IMR-90 (cell line): ENCODE measurements around the gene PLXNA3. TPM values are rescaled to one million over a fixed set of nuclear protein-coding genes. Genes with fewer than 3 reads are reported as not detected.

ENCODE experiments used
- ATAC-seq: fragments of 200-7000 bp; cut with Tn5 transposase; 2 replicates; pipeline ENCODE4 v1.9.1; 2020; ENCODE audit warnings: low read depth, mild to moderate bottlenecking, moderate library complexity
- BruUV-seq: library from RNA; stranded (reverse); fragments of 400-500 nt; replicated peaks from 2 replicates; lab custom pipeline; 2021; lab: Mats Ljungman, UMichigan
- CTCF ChIA-PET: fragments of 300-600 bp; formaldehyde crosslinking; extraction: SDS; loops from one replicate; lab custom pipeline; 2021; ENCODE audit warnings: antibody characterized with exemption; lab: Yijun Ruan, JAX
- POLR2A ChIA-PET: fragments of 300-600 bp; sonication (Branson Sonifier 250); formaldehyde crosslinking; loops from one replicate; lab custom pipeline; 2022; ENCODE audit warnings: antibody characterized with exemption; ENCODE audit not compliant: unreplicated experiment; lab: Charles Lee
- DNase-seq: peaks from one replicate; pipeline ENCODE4 v3.0.0; 2013
- H2AFZ ChIP-seq: replicated peaks from 2 replicates; pipeline ENCODE3; 2013; ENCODE audit warnings: low read length, mild to moderate bottlenecking; ENCODE audit not compliant: poor library complexity
- H2AK5ac ChIP-seq: 2 replicates; pipeline ENCODE4 v1.6.1; 2013; ENCODE audit warnings: low read depth, low read length, inconsistent platforms
- H2AK9ac ChIP-seq: replicated peaks from 2 replicates; pipeline ENCODE3; 2013; ENCODE audit warnings: mild to moderate bottlenecking, low read depth, low read length, moderate library complexity; ENCODE audit not compliant: poor library complexity
- H2BK120ac ChIP-seq: 2 replicates; pipeline ENCODE4 v1.6.1; 2013; ENCODE audit warnings: low read depth, low read length, inconsistent platforms
- H2BK15ac ChIP-seq: 3 replicates; pipeline ENCODE4 v1.6.1; 2013; ENCODE audit warnings: low read depth, low read length, inconsistent platforms
- H2BK20ac ChIP-seq: 2 replicates; pipeline ENCODE4 v1.6.1; 2013; ENCODE audit warnings: low read depth, mild to moderate bottlenecking, inconsistent platforms, low read length, moderate library complexity
- H2BK5ac ChIP-seq: 2 replicates; pipeline ENCODE4 v1.6.1; 2013; ENCODE audit warnings: mild to moderate bottlenecking, low read depth, low read length, inconsistent platforms; ENCODE audit not compliant: poor library complexity, severe bottlenecking
- H3K14ac ChIP-seq: replicated peaks from 2 replicates; pipeline ENCODE4 v1.6.1; 2013; ENCODE audit warnings: low read depth, low read length, inconsistent platforms
- H3K18ac ChIP-seq: 2 replicates; pipeline ENCODE4 v1.6.1; 2013; ENCODE audit warnings: low read depth, low read length, control low read depth
- H3K23ac ChIP-seq: 2 replicates; pipeline ENCODE4 v1.6.1; 2013; ENCODE audit warnings: low read depth, low read length, inconsistent platforms
- H3K27ac ChIP-seq: 2 replicates; pipeline ENCODE4 v1.5.1; 2013; ENCODE audit warnings: mild to moderate bottlenecking, control low read depth, low read length; ENCODE audit not compliant: insufficient read depth
- H3K27me3 ChIP-seq: 2 replicates; pipeline ENCODE4 v1.6.1; 2013; ENCODE audit warnings: low read length; ENCODE audit not compliant: control insufficient read depth, insufficient read depth
- H3K36me3 ChIP-seq: 2 replicates; pipeline ENCODE4 v1.6.1; 2013; ENCODE audit warnings: low read length, mixed read lengths; ENCODE audit not compliant: control insufficient read depth, insufficient read depth
- H3K4ac ChIP-seq: 2 replicates; pipeline ENCODE4 v1.6.1; 2013; ENCODE audit warnings: low read depth, low read length, inconsistent platforms
- H3K4me1 ChIP-seq: 2 replicates; pipeline ENCODE4 v1.6.1; 2013; ENCODE audit warnings: low read length, mixed read lengths; ENCODE audit not compliant: control insufficient read depth, insufficient read depth
- H3K4me2 ChIP-seq: 2 replicates; pipeline ENCODE4 v1.6.1; 2013; ENCODE audit warnings: low read depth, mild to moderate bottlenecking, control low read depth, low read length, moderate library complexity
- H3K4me3 ChIP-seq: 2 replicates; pipeline ENCODE4 v1.5.1; 2013; ENCODE audit warnings: low read depth, mild to moderate bottlenecking, control low read depth, low read length, moderate library complexity; ENCODE audit not compliant: insufficient read depth
- H3K56ac ChIP-seq: 2 replicates; pipeline ENCODE4 v1.6.1; 2013; ENCODE audit warnings: low read length, inconsistent platforms; ENCODE audit not compliant: insufficient read depth; ENCODE audit errors: extremely low read depth
- H3K79me1 ChIP-seq, 2 experiments: 2 replicates each; pipeline ENCODE4 v1.6.1; 2013; ENCODE audit warnings: low read length in 2 of 2, inconsistent platforms in 1 of 2, low read depth in 1 of 2
- H3K9ac ChIP-seq: 2 replicates; pipeline ENCODE4 v1.6.1; 2013; ENCODE audit warnings: low read depth, low read length, control low read depth
- H3K9me1 ChIP-seq: 2 replicates; pipeline ENCODE4 v1.6.1; 2013; ENCODE audit warnings: low read length, inconsistent platforms; ENCODE audit not compliant: insufficient read depth
- H3K9me3 ChIP-seq: 2 replicates; pipeline ENCODE4 v1.6.1; 2013; ENCODE audit warnings: low read length; ENCODE audit not compliant: control insufficient read depth, insufficient read depth
- H4K20me1 ChIP-seq: 2 replicates; pipeline ENCODE4 v1.6.1; 2013; ENCODE audit warnings: low read length, inconsistent platforms; ENCODE audit not compliant: insufficient read depth
- H4K5ac ChIP-seq: 2 replicates; pipeline ENCODE4 v1.6.1; 2013; ENCODE audit warnings: mild to moderate bottlenecking, low read depth, low read length, control low read depth
- H4K8ac ChIP-seq, 2 experiments: 2 replicates each; pipeline ENCODE4 v1.6.1; 2013; ENCODE audit warnings: low read depth in 2 of 2, low read length in 2 of 2, control low read depth in 1 of 2, inconsistent platforms in 1 of 2
- H4K91ac ChIP-seq: 2 replicates; pipeline ENCODE4 v1.6.1; 2013; ENCODE audit warnings: low read depth, low read length, inconsistent platforms; ENCODE audit not compliant: insufficient read depth
- BHLHE40 ChIP-seq: fragments of 150-350 bp; IDR thresholded peaks from 2 replicates; pipeline ENCODE4 v1.6.1; 2016; ENCODE audit warnings: mild to moderate bottlenecking, low read depth, low read length
- CHD1 ChIP-seq: IDR thresholded peaks from 2 replicates; pipeline ENCODE4 v1.6.1; 2012; ENCODE audit warnings: low read depth, low read length, improper control_type of control experiment
- FOS ChIP-seq: fragments of 150-350 bp; IDR thresholded peaks from 2 replicates; pipeline ENCODE4 v1.6.1; 2016; ENCODE audit warnings: low read depth, low read length
- MAFK ChIP-seq: IDR thresholded peaks from 2 replicates; pipeline ENCODE4 v1.6.1; 2012; ENCODE audit warnings: low read depth, low read length, improper control_type of control experiment
- MAZ ChIP-seq: IDR thresholded peaks from 2 replicates; pipeline ENCODE4 v1.6.1; 2012; ENCODE audit warnings: low read depth, mild to moderate bottlenecking, low read length, improper control_type of control experiment, moderate library complexity, borderline replicate concordance
- MXI1 ChIP-seq: IDR thresholded peaks from 2 replicates; pipeline ENCODE4 v1.6.1; 2012; ENCODE audit warnings: low read depth, mild to moderate bottlenecking, low read length, moderate library complexity, borderline replicate concordance
- NFE2L2 ChIP-seq: fragments of 150-350 bp; IDR thresholded peaks from 2 replicates; pipeline ENCODE4 v1.6.1; 2016; ENCODE audit warnings: low read depth, mild to moderate bottlenecking, low read length
- RCOR1 ChIP-seq: IDR thresholded peaks from 2 replicates; pipeline ENCODE4 v1.6.1; 2012; ENCODE audit warnings: mild to moderate bottlenecking, low read length, improper control_type of control experiment; ENCODE audit not compliant: insufficient replicate concordance
- RFX5 ChIP-seq: IDR thresholded peaks from 2 replicates; pipeline ENCODE4 v1.8.0; 2012; ENCODE audit warnings: low read depth, mild to moderate bottlenecking, low read length, moderate library complexity
- SMC3 ChIP-seq: fragments of 150-350 bp; IDR thresholded peaks from 2 replicates; pipeline ENCODE4 v1.6.1; 2016; ENCODE audit warnings: low read depth, mild to moderate bottlenecking, antibody characterized with exemption, low read length, moderate library complexity
- WGBS, 2 experiments: methylation state at CpG; one replicate each; pipeline versions ENCODE4 v1.1.5 to v1.1.7; 2013; ENCODE audit warnings: missing lambda C conversion rate in 2 of 2; ENCODE audit not compliant: insufficient read length in 1 of 2; ENCODE audit errors: extremely low coverage in 2 of 2; 5-methylcytosine and 5-hydroxymethylcytosine counted together
- dilution Hi-C: fragments of 300-500 bp; cut with HindIII; formaldehyde crosslinking; loops from one replicate; pipeline ENCODE4 v1.14.3; 2018; ENCODE audit warnings: low sequenced_read_pairs; ENCODE audit not compliant: unreplicated experiment
- in situ Hi-C: fragments of 300-500 bp; cut with MboI; formaldehyde crosslinking; loops from 3 replicates; pipeline ENCODE4 v1.14.3; 2019; ENCODE audit warnings: low sequenced_read_pairs, inconsistent platforms, mixed read lengths
- intact Hi-C: fragments of 100-400 bp; cut with micrococcal nuclease; formaldehyde crosslinking; loops from 2 replicates; pipeline ENCODE4 v1.10.0; 2022
- polyA plus RNA-seq, 3 experiments: library from polyadenylated mRNA; depleted of rRNA; stranded (reverse); fragments of >200 nt; gene quantifications; 2 replicates each; pipeline ENCODE4 v1.2.3, GENCODE V29; 2012; ENCODE audit warnings: low replicate concordance in 1 of 3
- total RNA-seq: library from RNA; depleted of rRNA; stranded (reverse); fragments of >200 nt; gene quantifications from 2 replicates; pipeline ENCODE4 v1.2.3, GENCODE V29; 2012

PLXNA3 gene
- total and polyA plus RNA-seq, 2 of the 4 experiments (the other 2 are of a cell fraction), result 4.3 to 111 TPM

DNA sequence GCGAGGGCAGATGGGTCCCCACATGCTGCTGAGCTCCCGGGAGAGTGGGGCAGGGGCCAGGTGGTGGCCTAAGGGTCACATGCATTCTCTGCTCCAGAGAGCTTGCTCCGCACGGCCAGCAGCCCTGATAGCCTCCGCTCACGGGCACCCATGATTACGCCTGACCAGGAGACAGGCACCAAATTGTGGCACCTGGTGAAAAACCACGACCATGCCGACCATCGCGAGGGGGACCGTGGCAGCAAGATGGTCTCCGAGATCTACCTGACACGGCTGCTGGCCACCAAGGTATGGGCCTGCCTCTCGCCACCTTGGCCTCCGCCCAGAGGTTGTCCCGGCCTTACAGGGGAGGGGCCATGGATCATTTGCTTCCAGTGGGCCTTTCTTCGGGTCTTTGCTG is 11.8 kb downstream of the PLXNA3 start:
- ChIA-PET POLR2A (no interaction called here), CTCF (no interaction called here)
- Histone ChIP-seq H3K9ac (no peak overlapping the region), H3K79me1 (no peaks in the 10 kb centered on the region), H2AK9ac (peak overlapping the region; percentile 72), H2BK120ac (no peak overlapping the region), H3K36me3 (peaks cover 69% of the 10 kb centered on the region), H3K4me3 (no peak overlapping the region), H2AK5ac (no peak overlapping the region), H4K8ac (no peak overlapping the region), H3K18ac (no peak overlapping the region), H3K4me2 (no peak overlapping the region), H3K27ac (no peak overlapping the region), H2BK5ac (no peak overlapping the region), H2BK20ac (no peak overlapping the region), H2BK15ac (no peak overlapping the region), H4K5ac (no peak overlapping the region), H4K91ac (no peak overlapping the region), H3K9me3 (peaks cover 2% of the 10 kb centered on the region; the same call in 1 of the 2 replicates), H2AFZ (peak overlapping the region; percentile 6), H3K4ac (no peak overlapping the region), H3K4me1 (no peaks in the 10 kb centered on the region), H3K27me3 (no peaks in the 10 kb centered on the region), H3K9me1 (no peaks in the 10 kb centered on the region), H4K20me1 (no peaks in the 10 kb centered on the region; the same call in 1 of the 2 replicates), H3K14ac (no peak overlapping the region), H3K56ac (no peak overlapping the region), H3K23ac (no peak overlapping the region)
- intact Hi-C loops (no loop called here), dilution Hi-C loops (no loop called here), in situ Hi-C loops (no loop called here)
- BruUV-seq, result no TSS peak
- TF ChIP-seq NFE2L2 (no peak), BHLHE40 (no peak), RCOR1 (no peak), MAZ (no peak), CHD1 (no peak), RFX5 (no peak), MXI1 (no peak), MAFK (no peak), SMC3 (no peak), FOS (no peak)
- WGBS, 2 experiments, result 81% methylated on average over 8 of the region's 18 CpGs; no CpG with 5 or more reads in 1 of the 2 experiments
- no peak for ATAC-seq
- no peak for DNase-seq
